SK-N-SH (cell line): ENCODE measurements around the gene NT5DC3.

Experiments used
- CTCF ChIP-seq: fragments of 200-600 bp; sonication (generic); IDR thresholded peaks from 2 replicates; pipeline ENCODE4 v1.6.1; 2017; ENCODE audit warnings: antibody characterized with exemption, mild to moderate bottlenecking, moderate library complexity
- FOXJ3 ChIP-seq: sonication (generic); formaldehyde crosslinking; IDR thresholded peaks from 2 replicates; pipeline ENCODE4 v1.5.1; 2020; ENCODE audit warnings: mild to moderate bottlenecking, missing genetic modification reagents
- GATA2 ChIP-seq: sonication (generic); formaldehyde crosslinking; IDR thresholded peaks from 2 replicates; pipeline ENCODE4 v1.5.0; 2020; ENCODE audit warnings: mild to moderate bottlenecking, missing genetic modification reagents

DNA sequence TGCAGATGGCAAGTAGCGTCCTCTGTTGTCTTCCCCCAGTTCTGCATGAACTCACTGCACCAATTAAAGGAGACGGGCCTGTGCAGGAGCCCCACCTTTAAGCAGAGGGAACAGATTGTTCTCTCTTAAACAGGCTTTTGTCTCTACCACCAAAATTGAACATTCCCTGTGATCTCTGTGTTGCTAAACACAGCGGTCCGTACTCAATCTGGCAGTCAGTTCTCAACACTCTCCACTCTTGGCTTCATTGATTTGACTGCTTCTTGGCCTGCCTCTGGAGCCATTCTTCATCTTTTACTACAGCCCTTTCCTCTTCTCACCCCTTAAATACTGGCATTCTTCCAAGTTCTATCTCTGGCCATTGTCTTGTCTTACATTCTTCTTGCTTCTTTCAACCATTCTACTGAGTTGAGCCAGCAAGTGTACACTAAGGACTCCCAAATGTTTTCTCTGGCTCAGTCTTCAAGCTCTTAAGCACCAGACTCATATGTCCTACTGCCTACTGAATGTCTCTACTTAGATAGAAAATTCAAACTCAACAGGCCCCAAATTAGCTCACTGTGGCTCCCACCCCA is 8.0 kb upstream of the NT5DC3 start:
- TF ChIP-seq CTCF (no peak), FOXJ3 (CRISPR knock-in tag) (no peak), GATA2 (CRISPR knock-in tag) (no peak)
